ENCODE results near the gene MREG. TPM values are rescaled to one million over a fixed set of nuclear protein-coding genes. Genes with fewer than 3 reads are reported as not detected.

Gene MREG
- total and polyA plus RNA-seq, 9 of the 15 experiments (the other 6 are each of a cell fraction or from before 2014, with no cell fraction given) = 0.77 to 3.8 (median 2.3) TPM

- TF ChIP-seq ZBTB11 (CRISPR knock-in tag; IDR thresholded peaks at IDR 0.05) (no peak), OTX1 (CRISPR knock-in tag; IDR thresholded peaks at IDR 0.05) (no peak), E2F6 (IDR thresholded peaks at IDR 0.05; ENCODE audit: borderline replicate concordance in 1 of 2, extremely low read depth in 1 of 2, insufficient read depth in 1 of 2, insufficient read length in 1 of 2, low read depth in 1 of 2, low read length in 1 of 2, poor library complexity in 1 of 2, severe bottlenecking in 1 of 2) (no peak), HLTF (IDR thresholded peaks at IDR 0.05) (no peak), RREB1 (CRISPR knock-in tag; IDR thresholded peaks at IDR 0.05) (no peak), NFE2 (IDR thresholded peaks at IDR 0.05; ENCODE audit: low read depth) (no peak), KHSRP (IDR thresholded peaks at IDR 0.05) (no peak), RBM22 (IDR thresholded peaks at IDR 0.05; ENCODE audit: low read depth, low read length, poor library complexity, severe bottlenecking) (no peak), ZNF717 (CRISPR knock-in tag; IDR thresholded peaks at IDR 0.05) (no peak), DACH1 (IDR thresholded peaks at IDR 0.05; ENCODE audit: partially characterized antibody) (no peak), ZBTB8A (IDR thresholded peaks at IDR 0.05; ENCODE audit: partially characterized antibody) (no peak), ZNF707 (CRISPR knock-in tag; conservative IDR thresholded peaks at IDR 0.05) (no peak), STAG1 (CRISPR knock-in tag; IDR thresholded peaks at IDR 0.05; ENCODE audit: borderline replicate concordance) (no peak), PHF20 (IDR thresholded peaks at IDR 0.05; ENCODE audit: partially characterized antibody) (no peak), HDAC8 (tag; IDR thresholded peaks at IDR 0.05) (no peak)
Measured at GRCh38 chr2:216004697-216005283, 8.6 kb downstream of the MREG start (continued).

Data from K562 (cell line).